Neural cell (in vitro differentiated cells): ENCODE data around the gene USP49. TPM values are rescaled to one million over a fixed set of nuclear protein-coding genes. Genes with fewer than 3 reads are reported as not detected.

Experiments used
- H2AFZ ChIP-seq: fragments of 200-600, 300-800 bp; sonication (generic), shearing (Covaris generic); 2 replicates; pipeline ENCODE4 v1.6.0; 2014; ENCODE audit warnings: low read depth, mild to moderate bottlenecking, antibody characterized with exemption, low read length, moderate library complexity
- H3F3A ChIP-seq: fragments of 200-600 bp; shearing (Covaris generic); 2 replicates; pipeline ENCODE4 v1.6.1; 2016; ENCODE audit warnings: mild to moderate bottlenecking, moderate library complexity, mixed read lengths, antibody characterized with exemption, low read length; ENCODE audit not compliant: insufficient read depth, poor library complexity, severe bottlenecking
- H3K27ac ChIP-seq: fragments of 200-600, 300-800 bp; sonication (generic), shearing (Covaris generic); 2 replicates; pipeline ENCODE4 v1.5.1; 2014; ENCODE audit warnings: mild to moderate bottlenecking, low read length, moderate library complexity
- H3K27me3 ChIP-seq: fragments of 300-800, 200-600 bp; sonication (generic), shearing (Covaris generic); 2 replicates; pipeline ENCODE4 v1.6.0; 2014; ENCODE audit warnings: mild to moderate bottlenecking, low read depth, low read length, moderate library complexity; ENCODE audit not compliant: insufficient read depth
- H3K36me3 ChIP-seq: fragments of 300-800, 200-600 bp; sonication (generic), shearing (Covaris generic); 2 replicates; pipeline ENCODE4 v1.5.1; 2014; ENCODE audit warnings: mild to moderate bottlenecking, antibody characterized with exemption, low read length, moderate library complexity; ENCODE audit not compliant: insufficient read depth
- H3K4me2 ChIP-seq: fragments of 300-800, 200-600 bp; sonication (generic), shearing (Covaris generic); 2 replicates; pipeline ENCODE4 v1.6.0; 2014; ENCODE audit warnings: mild to moderate bottlenecking, low read length
- H3K4me3 ChIP-seq: fragments of 300-800, 200-600 bp; sonication (generic), shearing (Covaris generic); 2 replicates; pipeline ENCODE4 v1.5.1; 2014; ENCODE audit warnings: mild to moderate bottlenecking, low read length, moderate library complexity
- H3K79me2 ChIP-seq: fragments of 200-600 bp; shearing (Covaris generic); replicated peaks from 2 replicates; pipeline ENCODE4 v1.6.0; 2014; ENCODE audit warnings: mild to moderate bottlenecking, low read length, moderate library complexity; ENCODE audit not compliant: insufficient read depth
- H3K9ac ChIP-seq: fragments of 300-800, 200-600 bp; sonication (generic), shearing (Covaris generic); 2 replicates; pipeline ENCODE4 v1.6.1; 2016; ENCODE audit warnings: mild to moderate bottlenecking, low read length, mixed read lengths
- H3K9me2 ChIP-seq: fragments of 200-600 bp; shearing (Covaris generic); 2 replicates; pipeline ENCODE4 v1.6.1; 2016; ENCODE audit warnings: mild to moderate bottlenecking, low read length, mixed read lengths; ENCODE audit not compliant: insufficient read depth
- H3K9me3 ChIP-seq: fragments of 200-600, 300-800 bp; sonication (generic), shearing (Covaris generic); 2 replicates; pipeline ENCODE4 v1.6.1; 2016; ENCODE audit warnings: mild to moderate bottlenecking, mixed run types, low read length, moderate library complexity, mixed read lengths
- H4K20me1 ChIP-seq: fragments of 200-600 bp; shearing (Covaris generic); 2 replicates; pipeline ENCODE4 v1.6.1; 2016; ENCODE audit warnings: mild to moderate bottlenecking, mixed run types; ENCODE audit not compliant: insufficient read depth
- EP300 ChIP-seq: fragments of 450-650 bp; conservative IDR thresholded peaks from 2 replicates; pipeline ENCODE4 v1.6.1; 2014; ENCODE audit warnings: antibody characterized with exemption, mild to moderate bottlenecking, moderate library complexity; ENCODE audit not compliant: poor library complexity, severe bottlenecking
- EZH2 ChIP-seq: fragments of 200-600, 300-800 bp; shearing (Covaris generic), sonication (generic); IDR thresholded peaks from 2 replicates; pipeline ENCODE4 v1.6.1; 2014; ENCODE audit warnings: antibody characterized with exemption, low read length, borderline replicate concordance, mild to moderate bottlenecking; ENCODE audit not compliant: insufficient read depth, poor library complexity, severe bottlenecking
- MXI1 ChIP-seq: fragments of 450-650 bp; conservative IDR thresholded peaks from 2 replicates; pipeline ENCODE4 v1.6.1; 2014; ENCODE audit warnings: antibody characterized with exemption, mild to moderate bottlenecking; ENCODE audit not compliant: poor library complexity, severe bottlenecking
- POLR2AphosphoS5 ChIP-seq: IDR thresholded peaks from 2 replicates; pipeline ENCODE4 v1.6.1; 2012
- RAD21 ChIP-seq: fragments of 450-650 bp; conservative IDR thresholded peaks from 2 replicates; pipeline ENCODE4 v1.6.1; 2014; ENCODE audit warnings: antibody characterized with exemption, mild to moderate bottlenecking, moderate library complexity
- SMC3 ChIP-seq: fragments of 450-650 bp; conservative IDR thresholded peaks from 2 replicates; pipeline ENCODE4 v1.6.1; 2014; ENCODE audit warnings: antibody characterized with exemption, mild to moderate bottlenecking, moderate library complexity; ENCODE audit not compliant: poor library complexity
- TAF1 ChIP-seq: IDR thresholded peaks from 2 replicates; pipeline ENCODE4 v1.6.1; 2012; ENCODE audit warnings: low read depth
- polyA plus RNA-seq: library from polyadenylated mRNA; depleted of rRNA; stranded (reverse); fragments of >200 nt; gene quantifications from 2 replicates; pipeline ENCODE4 v1.2.3, GENCODE V29; 2014
- TF ChIP-seq, protein P1 (sequence below): fragments of 450-650 bp; IDR thresholded peaks from 2 replicates; pipeline ENCODE4 v1.5.1; 2014; ENCODE audit warnings: antibody characterized with exemption, mild to moderate bottlenecking, moderate library complexity; ENCODE audit not compliant: poor library complexity, severe bottlenecking
- TF ChIP-seq, protein P2 (sequence below): IDR thresholded peaks from 2 replicates; pipeline ENCODE4 v1.6.1; 2012; ENCODE audit warnings: borderline replicate concordance

Gene USP49
- polyA plus RNA-seq, 1 donor from 2014 or later: 23.5 TPM

DNA sequence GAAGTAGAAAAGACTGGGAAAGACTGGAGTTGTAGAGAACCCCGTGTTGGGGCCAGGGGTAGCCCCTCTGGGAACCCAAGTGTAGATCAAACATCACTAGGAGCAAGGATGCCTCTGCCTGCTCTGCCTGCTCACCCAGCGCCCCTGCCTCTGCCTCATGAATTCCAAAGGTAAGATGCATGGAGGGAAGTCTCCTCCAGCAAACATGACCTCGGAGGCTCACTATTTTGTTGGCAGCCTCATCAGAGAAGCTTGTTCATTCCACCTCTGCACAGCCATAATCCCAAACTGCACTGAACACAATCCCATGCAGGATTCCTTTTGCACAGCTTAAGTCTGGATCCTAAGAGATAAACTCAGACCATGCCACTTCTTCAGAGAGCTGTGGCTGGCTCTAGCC is 120.3 kb downstream of the USP49 start:
- no peaks in the 10 kb centered on the region for H3K27me3 ChIP-seq

DNA sequence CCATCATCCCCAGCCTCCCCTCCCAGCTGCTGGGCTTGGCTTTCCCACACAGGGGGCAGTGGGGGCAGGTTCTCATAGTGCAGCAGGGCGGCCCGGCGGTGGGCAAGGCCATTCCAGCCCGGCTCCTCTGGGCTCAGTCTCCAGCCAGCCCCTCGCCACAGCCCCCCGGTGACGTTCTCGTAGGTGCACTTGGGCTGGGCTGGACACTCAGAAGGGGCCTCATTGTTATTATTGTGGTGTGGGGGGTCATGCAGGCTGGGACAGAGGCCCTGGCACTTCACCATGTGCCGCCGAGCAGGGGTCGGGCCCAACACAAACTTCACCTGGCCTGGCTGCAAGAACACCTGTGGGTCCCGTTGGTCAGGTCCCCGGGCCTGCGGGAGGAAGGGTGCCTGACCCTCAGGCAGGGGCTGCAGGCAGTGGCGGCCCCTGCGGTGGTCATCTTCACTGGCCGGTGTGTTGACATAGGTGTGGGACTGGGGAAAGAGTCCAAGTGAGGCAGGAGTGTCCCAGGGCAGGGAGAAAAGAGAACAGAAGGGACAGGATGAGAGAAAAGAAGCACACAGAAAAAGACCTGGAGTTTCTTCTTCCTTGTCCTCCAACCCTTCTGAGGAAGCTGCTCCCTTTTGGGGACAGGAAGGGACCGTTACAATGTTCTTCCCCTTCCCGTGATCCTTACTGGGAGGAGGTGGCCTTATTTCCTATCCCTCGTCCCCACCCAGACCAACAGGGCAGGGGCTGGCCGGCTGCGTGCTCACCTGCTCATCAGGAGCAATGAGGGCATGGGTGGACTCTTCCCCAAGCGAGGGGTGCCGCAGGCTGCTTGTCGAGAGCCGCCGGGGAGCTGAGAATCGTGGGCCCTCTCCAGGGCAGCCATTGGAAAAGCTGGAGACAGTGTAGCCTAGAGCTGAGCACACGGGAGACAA is 123.9 kb downstream of the USP49 start:
- no peaks in the 10 kb centered on the region for H3K27me3 ChIP-seq
- H3K79me2 ChIP-seq: no peaks in the 10 kb centered on the region
- H3K4me3 ChIP-seq: no peak overlapping the region
- H3K27ac ChIP-seq: no peak overlapping the region
- no peaks in the 10 kb centered on the region for H3F3A ChIP-seq
- no peak overlapping the region for H3K9ac ChIP-seq
- no peaks in the 10 kb centered on the region for H4K20me1 ChIP-seq
- no peaks in the 10 kb centered on the region for H3K36me3 ChIP-seq
- H3K9me3 ChIP-seq: no peaks in the 10 kb centered on the region
- no peak overlapping the region for H3K4me2 ChIP-seq
- no peaks in the 10 kb centered on the region for H3K9me2 ChIP-seq
- TF ChIP-seq TAF1: no peak
- no peak for TF ChIP-seq POLR2AphosphoS5
- TF ChIP-seq EP300: no peak
- TF ChIP-seq SMC3: no peak
- TF ChIP-seq MXI1: no peak
- TF ChIP-seq, protein P1, sequence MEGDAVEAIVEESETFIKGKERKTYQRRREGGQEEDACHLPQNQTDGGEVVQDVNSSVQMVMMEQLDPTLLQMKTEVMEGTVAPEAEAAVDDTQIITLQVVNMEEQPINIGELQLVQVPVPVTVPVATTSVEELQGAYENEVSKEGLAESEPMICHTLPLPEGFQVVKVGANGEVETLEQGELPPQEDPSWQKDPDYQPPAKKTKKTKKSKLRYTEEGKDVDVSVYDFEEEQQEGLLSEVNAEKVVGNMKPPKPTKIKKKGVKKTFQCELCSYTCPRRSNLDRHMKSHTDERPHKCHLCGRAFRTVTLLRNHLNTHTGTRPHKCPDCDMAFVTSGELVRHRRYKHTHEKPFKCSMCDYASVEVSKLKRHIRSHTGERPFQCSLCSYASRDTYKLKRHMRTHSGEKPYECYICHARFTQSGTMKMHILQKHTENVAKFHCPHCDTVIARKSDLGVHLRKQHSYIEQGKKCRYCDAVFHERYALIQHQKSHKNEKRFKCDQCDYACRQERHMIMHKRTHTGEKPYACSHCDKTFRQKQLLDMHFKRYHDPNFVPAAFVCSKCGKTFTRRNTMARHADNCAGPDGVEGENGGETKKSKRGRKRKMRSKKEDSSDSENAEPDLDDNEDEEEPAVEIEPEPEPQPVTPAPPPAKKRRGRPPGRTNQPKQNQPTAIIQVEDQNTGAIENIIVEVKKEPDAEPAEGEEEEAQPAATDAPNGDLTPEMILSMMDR: no peak
- TF ChIP-seq EZH2: no peak
- TF ChIP-seq RAD21: no peak
- TF ChIP-seq, protein P2, sequence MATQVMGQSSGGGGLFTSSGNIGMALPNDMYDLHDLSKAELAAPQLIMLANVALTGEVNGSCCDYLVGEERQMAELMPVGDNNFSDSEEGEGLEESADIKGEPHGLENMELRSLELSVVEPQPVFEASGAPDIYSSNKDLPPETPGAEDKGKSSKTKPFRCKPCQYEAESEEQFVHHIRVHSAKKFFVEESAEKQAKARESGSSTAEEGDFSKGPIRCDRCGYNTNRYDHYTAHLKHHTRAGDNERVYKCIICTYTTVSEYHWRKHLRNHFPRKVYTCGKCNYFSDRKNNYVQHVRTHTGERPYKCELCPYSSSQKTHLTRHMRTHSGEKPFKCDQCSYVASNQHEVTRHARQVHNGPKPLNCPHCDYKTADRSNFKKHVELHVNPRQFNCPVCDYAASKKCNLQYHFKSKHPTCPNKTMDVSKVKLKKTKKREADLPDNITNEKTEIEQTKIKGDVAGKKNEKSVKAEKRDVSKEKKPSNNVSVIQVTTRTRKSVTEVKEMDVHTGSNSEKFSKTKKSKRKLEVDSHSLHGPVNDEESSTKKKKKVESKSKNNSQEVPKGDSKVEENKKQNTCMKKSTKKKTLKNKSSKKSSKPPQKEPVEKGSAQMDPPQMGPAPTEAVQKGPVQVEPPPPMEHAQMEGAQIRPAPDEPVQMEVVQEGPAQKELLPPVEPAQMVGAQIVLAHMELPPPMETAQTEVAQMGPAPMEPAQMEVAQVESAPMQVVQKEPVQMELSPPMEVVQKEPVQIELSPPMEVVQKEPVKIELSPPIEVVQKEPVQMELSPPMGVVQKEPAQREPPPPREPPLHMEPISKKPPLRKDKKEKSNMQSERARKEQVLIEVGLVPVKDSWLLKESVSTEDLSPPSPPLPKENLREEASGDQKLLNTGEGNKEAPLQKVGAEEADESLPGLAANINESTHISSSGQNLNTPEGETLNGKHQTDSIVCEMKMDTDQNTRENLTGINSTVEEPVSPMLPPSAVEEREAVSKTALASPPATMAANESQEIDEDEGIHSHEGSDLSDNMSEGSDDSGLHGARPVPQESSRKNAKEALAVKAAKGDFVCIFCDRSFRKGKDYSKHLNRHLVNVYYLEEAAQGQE: no peak
- H2AFZ ChIP-seq: no peak overlapping the region

More for the DNA sequence above, 120.3 kb downstream of the USP49 start:
- Histone ChIP-seq H3K27ac (no peak overlapping the region), H3K4me3 (no peak overlapping the region), H3K36me3 (no peaks in the 10 kb centered on the region), H3K4me2 (no peak overlapping the region), H3K9ac (no peak overlapping the region), H4K20me1 (no peaks in the 10 kb centered on the region), H3K9me2 (no peaks in the 10 kb centered on the region), H3K9me3 (no peaks in the 10 kb centered on the region), H2AFZ (no peak overlapping the region), H3K79me2 (no peaks in the 10 kb centered on the region), H3F3A (no peaks in the 10 kb centered on the region)
- TF ChIP-seq RAD21 (no peak), MXI1 (no peak), POLR2AphosphoS5 (no peak), SMC3 (no peak), TAF1 (no peak), EP300 (no peak), EZH2 (no peak)
- TF ChIP-seq, protein P2: no peak
- TF ChIP-seq, protein P1: no peak
